Left renal cortex interstitium (tissue), 4 donors: ENCODE results near the gene HDAC10. TPM values are rescaled to one million over a fixed set of nuclear protein-coding genes. Genes with fewer than 3 reads are reported as not detected.

Experiments
- DNase-seq, 4 donors: peaks; one replicate each; pipeline ENCODE4 v3.0.0-alpha.2; 2013; ENCODE audit warnings: low read depth in 4 of 4, low spot score in 2 of 4, missing footprints in 1 of 4
- polyA plus RNA-seq, 4 donors: library from polyadenylated mRNA; unstranded; fragments of 120-200 nt; gene quantifications; one replicate each; pipeline ENCODE4 v1.2.1, GENCODE V29; 2013; ENCODE audit not compliant: insufficient read length in 4 of 4

Gene HDAC10
- polyA plus RNA-seq, 4 donors = 15.2 to 35.6 (median 24.8) TPM

DNA sequence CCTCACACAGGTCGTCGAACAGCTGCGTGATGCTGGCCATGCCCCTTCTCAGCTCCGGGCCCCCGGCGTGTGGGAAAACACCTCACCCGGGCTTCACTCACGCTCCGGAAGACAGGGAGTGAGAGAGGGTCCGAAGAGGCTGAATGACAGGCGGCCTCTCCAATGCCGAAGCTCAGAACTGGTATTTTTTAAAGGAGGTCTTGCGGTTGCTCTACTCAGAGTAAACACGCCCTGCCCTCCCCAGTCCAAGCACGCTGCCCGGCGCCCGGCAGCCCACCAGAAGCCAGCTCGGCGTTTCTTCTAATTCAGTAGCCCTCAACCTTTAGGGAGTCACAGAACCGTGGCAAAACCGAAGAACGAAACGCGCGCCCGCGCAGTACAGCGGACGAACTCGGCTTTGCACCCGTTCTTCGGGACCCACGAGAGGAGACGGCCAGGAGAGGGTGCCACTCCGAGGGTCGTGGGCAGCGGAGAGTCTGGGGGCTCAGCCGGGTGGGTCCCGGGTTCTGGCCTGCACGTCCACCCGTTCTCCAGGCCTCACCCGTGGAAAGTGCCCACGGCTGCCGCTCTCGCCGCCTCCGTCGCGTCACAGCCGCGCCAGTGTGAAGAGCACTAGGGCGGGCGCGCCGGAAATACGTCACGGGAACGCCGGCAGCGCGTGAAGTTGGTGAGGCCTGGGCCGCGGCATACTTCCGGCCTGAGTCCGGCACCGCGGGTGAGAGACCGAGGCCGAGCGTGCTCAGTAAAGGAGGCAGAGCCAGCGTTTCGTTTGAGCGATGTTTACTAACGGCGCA is 6.4 kb downstream of the HDAC10 start, which contains the start of gene TUBGCP6:
TUBGCP6 (minus strand) TSS at position 604 of the 794 bp plus-strand sequence; CDS start at position 40, 564 bp downstream.
- peak; percentile 63 to 90 (median 85) for DNase-seq

DNA sequence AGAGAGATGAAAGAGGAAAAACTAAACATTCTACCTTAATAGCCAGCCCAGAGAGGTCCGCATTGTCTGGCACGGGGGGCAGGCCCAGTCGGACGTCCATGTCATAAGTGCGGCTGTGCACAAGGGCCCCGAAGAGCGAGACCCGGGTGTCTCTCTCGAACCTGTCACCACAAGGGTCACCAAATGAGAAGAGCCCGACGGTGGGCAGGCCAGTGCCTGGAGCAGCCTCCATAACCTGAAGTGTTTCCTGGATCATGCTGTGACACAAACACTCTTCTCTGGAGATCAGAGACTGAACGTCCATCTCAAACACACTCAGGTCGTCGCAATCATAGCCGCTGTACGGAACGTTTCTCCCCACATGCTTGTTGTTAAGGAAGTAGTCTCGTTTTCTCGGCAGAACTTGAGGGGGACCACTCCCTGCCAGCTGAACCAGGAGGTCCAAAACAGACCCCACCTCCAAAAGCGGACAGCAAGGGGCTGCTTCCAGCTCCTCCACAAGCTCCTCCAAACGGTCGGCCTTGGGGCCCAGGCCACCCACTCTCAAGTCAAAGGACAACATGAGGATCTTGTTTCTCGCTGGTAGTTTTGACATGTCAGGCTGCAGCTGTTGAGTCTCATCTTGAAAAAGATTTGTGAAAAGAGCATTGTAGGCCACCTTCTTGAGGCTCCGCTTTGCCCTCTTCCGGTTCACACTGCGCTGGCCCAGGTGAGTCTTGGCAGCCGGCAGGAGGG is 7.2 kb downstream of the HDAC10 start:
- DNase-seq = no peak

- DNase-seq = no peak
These were observed 8.6 kb downstream of the HDAC10 start for GRCh38 chr22:50242406-50242949.

DNA sequence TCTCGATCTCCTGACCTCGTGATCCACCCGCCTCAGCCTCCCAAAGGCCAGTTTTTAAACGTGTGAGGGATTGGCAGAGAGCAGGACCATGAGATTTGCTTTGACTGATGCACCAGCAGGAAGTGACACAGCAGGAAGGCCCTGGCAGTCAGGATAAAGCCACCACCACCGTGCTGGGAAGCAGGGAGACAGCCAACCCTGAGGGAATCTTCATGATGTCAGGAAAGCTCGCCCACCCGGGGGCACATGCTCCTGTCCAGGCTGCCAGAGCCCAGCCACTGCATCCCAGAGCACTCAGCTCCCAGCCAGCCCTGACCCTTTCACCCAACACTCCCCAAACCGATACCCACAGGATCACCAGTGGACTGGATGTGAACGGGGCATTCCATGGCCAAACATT is 12.3 kb downstream of the HDAC10 start:
- no peak for DNase-seq

- DNase-seq = no peak
These were observed 14.2 kb downstream of the HDAC10 start for GRCh38 chr22:50236731-50237409.

DNA sequence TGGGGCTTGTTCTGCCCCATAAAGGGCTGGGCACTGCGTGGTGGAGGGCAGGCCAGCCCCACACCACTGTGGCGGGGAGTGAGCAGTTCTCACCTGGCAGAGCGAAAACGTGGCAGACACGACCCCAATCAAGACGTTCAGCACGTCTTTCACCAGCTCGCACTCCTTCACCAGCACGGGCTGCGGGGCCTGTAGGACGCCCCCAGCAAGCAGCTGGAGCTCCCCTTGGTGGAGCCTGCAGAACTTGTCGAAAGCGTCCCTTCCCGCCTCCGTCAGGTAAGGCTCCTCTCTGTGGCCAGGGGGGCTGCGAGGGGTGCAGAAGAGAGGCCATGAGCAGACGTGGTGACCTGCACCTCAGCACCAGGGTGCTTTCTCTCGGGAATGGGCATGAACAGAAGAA is 17.8 kb downstream of the HDAC10 start:
- DNase-seq = no peak

GRCh38 chr22:50232481-50233151 is 18.4 kb downstream of the HDAC10 start:
- DNase-seq = no peak

GRCh38 chr22:50229370-50229769 is 21.7 kb downstream of the HDAC10 start:
- DNase-seq = no peak

DNA sequence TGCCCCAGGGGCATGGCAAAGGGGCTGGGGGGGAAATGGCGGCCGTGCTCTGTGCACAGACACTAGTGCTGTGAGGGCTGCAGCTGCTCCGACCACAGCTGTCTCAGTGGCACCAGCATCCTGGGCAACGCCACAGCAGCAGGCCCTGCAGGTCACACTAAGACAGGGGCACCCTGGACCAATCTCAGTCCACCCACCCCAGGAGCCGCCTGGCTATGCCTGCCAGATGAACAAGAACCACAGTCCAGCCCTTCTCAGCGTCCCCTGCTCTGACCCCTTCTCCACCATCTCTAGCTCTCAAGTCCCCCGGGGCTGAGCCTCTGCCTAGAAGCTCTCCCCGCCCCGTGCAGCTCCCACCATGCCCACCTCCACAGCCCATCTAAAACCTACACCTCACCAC is 22.7 kb downstream of the HDAC10 start:
- no peak for DNase-seq

DNA sequence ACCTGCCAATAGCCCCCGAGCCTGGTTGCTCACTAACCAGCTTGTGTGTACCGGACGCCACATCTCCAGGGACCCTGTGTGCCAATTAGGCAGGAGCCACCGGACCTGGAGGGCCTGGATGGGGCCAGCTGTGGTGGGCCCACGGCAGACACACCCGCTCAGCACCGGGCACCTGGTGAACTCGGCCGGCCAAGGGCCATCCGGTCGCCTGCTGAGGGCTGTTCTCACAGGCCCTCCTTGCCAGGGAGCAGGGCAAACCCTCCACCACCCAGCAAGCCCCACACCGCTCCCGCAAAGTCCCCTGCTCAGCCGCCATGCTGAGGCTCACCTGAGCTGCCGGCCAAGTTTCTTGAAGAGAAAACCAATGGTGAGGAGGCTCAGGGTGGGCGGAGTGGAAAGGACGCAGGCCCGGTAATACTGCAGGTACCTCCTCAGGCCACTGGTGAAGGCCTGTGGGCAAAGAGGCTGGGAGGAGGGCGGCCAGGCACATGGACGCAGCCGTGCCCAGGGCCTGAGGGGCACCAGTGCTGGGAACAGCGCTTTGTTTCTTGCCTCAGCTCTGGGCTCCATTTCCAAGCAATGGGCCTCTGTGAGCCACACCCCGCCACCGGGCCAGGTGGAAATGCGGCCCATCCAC is 23.4 kb downstream of the HDAC10 start:
- no peak for DNase-seq

DNA sequence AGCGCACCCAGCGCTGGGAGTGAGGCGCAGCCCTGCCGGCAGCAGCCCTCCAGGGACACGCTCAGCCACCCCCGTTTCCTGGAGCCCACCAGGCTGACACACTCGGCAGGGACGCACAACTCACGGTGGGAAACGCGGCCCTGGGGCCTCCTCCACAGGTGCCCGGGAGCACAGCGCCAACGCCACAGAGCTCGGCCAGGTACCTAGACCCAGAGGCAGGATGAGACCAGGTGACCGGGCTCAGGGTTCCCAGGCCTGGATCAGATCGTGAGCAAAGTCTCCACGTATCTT is 24.2 kb downstream of the HDAC10 start:
- DNase-seq = no peak

GRCh38 chr22:50226063-50226874 is 24.8 kb downstream of the HDAC10 start:
- DNase-seq = no peak

DNA sequence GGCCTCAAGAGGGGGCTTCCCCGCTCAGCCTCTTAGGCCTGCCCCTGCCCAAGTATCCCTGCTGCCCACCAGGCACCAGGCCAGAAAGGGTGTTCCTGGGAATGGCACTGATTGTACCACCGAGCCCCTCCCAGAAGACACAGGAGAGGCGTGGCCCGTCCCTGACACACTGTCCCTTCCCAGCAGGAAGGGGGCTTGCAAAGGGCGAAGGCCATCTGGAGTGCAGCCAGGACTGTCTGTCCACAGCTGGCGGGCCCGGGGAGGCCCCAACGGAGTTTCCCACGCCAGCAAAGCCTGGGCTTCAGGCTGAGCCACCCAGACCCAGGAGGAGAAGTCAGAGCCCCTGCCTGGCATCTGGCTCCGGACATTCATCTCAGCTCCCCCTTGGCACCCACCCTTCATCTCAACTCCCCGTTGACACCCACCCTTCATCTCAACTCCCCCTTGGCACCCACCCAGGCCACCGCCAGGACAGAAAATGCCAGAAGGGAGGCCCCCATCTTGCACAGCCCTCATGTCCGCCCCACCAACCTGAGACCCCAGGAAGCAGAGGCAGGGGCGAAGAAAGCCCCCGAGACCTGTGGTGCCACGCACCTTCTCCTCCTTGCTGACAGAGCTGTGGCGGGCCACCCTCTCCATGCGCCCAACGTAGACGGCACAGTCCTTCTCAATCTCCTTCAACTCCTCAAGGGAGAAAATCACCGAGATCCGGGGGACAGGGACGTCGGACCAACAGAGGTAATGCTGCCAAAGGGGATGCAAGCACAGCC is 25.7 kb downstream of the HDAC10 start:
- no peak for DNase-seq

DNA sequence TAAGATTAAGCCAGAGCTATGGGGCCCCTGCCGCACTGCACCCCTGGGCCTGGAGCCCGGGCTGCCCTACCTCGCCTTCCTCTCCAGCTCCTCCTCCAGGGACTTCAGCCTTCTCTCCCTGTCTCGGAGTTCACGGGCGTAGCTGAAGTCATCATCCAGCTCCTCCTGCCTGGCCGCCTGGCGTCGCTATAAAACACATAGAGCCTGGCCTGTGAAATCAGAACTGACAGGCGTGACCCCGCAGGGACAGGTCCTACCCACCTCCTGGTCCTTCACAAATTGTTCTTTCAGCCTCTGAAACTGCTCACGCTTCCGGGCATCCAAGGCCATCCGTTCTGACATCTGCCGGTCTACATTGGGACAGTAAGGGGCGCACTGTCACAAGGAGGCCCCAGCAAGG is 27.0 kb downstream of the HDAC10 start:
- no peak for DNase-seq

DNA sequence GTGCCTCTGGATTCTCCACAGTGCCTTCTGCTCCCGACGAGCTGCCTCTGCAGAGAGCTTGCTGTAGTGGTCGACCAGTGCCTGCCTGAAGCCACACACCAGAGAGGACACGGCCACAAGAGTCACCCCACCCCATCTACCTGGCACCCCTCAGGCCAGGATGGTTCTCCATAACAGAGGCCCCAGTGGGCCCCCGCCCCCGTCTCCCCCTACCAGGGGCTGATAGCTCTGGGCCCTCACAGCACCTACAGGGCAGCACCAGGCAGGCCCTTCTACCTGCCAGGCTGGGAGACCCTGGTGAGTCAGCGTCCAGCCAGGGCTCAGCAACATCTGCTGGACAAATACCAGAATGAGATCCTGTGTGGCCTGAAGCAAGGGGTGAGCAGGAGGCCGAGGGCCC is 28.6 kb downstream of the HDAC10 start:
- no peak for DNase-seq

GRCh38 chr22:50221410-50222300 is 29.4 kb downstream of the HDAC10 start:
- DNase-seq = no peak

- DNase-seq = no peak
These were observed 30.3 kb downstream of the HDAC10 start for GRCh38 chr22:50220603-50221409.
